Activated naive CD8-positive, alpha-beta T cell treated with anti-CD3 and anti-CD28 coated beads, Interleukin-2, amount 50 U/mL, for 16 hours (primary cell): Measurements from ENCODE around the gene SMIM32.

Experiments
- DNase-seq: peaks from one replicate; pipeline ENCODE4 v3.0.0-alpha.2; 2020; ENCODE audit warnings: low read depth, low spot score

Gene SMIM32

DNA sequence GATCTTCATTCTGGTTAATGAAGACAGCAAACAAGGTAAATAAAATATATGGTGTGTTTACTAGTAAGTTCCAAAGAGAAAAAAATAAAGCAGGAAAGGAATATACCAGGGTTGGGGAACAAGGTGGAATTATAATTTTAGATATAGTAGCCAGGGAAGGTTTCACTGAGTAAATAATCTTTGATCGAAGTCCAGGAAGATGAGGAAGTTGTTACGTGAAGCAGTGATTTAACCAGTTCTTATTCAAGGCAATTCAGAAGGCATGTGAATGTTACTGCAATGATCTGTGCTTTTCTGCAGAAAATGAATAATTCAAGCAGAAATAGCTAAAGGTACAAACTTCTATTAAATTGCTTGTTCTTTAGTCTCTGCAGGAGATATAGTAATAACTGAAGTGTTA is 6.2 kb downstream of the SMIM32 start:
- no peak for DNase-seq

DNA sequence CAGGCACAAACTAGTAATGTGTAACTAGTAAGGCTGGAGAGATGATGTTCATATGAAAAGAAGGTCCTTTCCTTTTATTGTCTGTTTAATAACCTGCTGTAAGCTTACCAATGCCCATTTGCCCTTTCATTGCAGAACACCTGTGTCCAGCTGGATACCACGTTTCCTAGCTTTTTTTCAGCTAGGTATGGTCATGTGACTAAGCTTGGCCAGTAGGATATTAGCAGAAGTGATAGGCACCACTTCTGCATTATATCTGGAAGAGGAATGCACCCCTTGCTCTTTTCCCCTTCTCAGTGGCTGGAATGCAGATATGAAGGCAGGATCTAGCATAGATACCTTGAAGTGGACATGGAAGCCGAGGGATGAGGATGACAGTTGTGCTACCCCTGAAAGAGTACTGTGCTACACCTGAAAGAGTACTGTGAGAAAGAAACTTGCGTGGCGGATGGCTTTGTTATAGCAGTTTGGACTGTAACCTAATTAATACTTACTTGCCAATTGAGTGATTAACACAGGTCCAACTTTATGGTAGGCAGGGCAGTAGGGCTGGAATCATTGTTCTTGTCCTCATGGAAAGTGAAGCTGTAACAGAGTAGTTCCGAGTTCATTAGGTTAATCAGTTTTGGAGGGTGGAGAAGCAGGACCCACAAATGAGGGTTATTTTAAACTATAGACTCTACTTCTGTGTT is 6.8 kb downstream of the SMIM32 start:
- no peak for DNase-seq

DNA sequence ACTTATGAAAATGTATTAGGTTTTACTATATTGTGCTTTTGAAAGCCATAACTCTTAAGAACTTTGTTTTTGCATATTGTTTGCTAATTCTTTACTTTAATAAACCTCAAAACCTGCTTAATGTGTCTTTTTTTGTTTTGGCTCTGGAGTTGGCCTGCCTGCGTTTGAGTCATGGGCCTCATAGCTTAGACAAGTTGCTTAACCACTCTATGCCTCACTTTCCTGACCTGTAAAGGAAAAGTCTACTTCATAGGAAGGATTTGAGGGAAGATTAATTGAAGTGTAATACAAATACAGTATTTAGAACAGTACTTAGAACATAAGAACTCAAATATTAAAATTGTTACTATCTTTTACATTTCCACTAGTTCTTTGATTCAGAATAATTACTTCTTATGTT is 10.3 kb downstream of the SMIM32 start:
- DNase-seq: no peak

DNA sequence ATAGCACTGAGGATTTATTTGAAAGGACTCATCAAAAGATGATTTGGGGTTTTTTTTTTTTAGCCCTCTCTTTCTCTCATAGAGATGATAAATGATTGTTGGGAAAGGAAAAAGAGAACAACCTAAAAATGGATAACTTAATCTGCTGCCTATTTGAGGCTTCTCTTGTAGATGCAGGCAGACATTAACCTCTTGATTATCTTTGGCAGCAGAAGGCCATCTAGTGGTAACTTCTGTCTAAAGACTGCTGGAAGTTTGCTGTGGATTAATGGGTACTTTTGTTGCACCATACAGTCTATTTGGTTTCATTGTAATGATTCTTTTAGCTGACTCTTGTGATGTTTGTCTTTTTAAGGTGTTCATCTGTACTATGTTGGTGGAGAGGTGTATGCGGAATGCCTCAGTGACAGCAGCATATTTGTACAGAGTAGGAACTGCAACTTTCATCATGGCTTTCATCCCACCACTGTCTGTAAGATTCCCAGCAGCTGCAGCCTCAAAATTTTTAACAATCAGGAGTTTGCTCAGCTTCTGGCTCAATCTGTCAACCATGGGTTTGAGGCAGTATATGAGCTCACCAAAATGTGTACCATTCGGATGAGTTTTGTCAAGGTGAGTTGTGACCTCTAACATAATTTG is 18.8 kb downstream of the SMIM32 start:
- no peak for DNase-seq

DNA sequence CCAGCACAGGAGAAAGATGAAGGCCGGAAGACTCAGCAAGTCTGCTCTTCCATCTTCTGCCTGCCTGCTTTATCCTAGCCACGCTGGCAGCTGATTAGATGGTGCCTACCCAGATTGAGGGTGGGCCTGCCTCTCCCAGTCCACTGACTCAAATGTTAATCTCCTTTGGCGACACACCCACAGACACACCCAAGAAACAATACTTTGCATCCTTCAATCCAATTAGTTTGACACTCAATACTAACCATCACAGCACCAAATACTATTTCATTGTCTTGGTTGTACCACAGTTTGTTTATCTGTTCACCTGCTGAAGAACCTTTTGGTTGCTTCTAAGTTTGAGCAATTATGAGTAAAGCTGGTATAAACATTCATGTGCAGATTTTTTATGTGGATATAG is 23.7 kb downstream of the SMIM32 start:
- DNase-seq: no peak

DNA sequence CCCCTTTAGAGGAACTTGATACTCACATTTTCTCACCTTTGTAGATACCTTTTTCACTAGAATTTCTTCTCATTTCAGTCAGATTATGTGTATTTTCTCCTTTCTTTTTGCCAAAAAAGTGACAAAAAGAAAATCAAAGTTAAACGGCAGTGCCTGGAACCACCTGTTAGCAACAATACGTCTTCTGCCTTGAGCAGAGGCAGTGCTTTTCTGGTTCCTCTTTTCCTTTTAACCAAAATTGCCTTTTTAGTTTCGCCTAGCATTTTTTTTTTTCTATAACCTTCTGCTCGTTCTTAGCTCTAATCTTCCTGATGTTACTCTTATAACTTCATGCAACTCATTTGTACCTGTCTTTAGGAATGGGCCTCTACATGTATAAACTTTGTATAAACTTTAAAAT is 26.1 kb downstream of the SMIM32 start:
- DNase-seq: no peak

DNA sequence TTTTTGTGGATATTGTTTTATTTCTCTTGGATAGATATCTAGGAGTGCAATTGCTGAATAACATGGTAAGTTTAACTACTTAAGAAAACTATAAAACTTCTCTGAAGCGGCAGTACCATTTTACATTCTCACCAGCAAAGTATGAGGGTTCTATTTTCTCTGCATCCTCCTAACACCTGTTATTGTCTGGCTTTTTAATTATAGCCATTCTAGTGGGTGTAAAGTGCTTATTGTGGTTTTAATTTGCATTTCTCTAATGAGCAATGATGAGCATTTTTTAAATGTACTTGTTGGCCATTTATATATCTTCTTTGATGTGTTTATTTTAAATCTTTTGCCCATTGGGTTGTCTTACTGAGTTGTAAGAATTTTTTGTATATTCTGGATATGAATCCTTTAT is 28.7 kb downstream of the SMIM32 start:
- no peak for DNase-seq

DNA sequence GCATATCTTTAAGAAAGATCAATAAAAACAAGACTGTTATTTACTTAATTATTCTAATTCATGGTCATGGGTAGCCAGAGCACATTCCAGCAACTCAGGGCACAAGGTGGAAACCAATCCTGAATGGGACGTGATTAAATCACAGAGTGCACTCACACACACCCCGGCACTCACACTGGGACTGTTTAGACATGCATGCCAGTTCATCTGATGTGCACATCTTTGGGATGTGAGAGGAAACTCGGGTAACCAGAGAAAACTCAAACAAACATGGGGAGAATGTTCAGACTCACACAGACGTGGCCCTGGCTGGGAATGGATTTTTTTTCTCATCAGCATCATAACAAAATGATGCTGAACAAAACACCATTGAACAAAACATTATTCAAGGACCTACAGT is 31.0 kb downstream of the SMIM32 start:
- no peak for DNase-seq

DNA sequence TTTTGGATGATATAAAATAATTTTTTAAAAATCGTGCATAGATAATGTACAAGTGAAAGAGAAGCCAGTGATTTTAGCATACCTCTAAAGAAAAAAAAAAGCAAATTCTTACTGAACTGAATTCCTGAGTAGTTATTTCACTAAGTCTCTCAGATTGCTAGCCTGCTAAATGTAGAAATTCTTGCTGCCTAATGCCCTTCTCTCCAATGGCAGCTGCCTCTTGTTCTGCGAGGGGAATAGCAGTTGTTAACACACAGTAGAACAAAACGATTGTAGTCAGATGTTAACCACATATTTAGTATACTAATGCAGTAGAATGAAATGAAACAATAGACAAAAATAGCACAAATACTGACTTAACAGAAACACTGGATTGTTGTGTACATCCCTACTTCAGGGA is 33.5 kb downstream of the SMIM32 start:
- no peak for DNase-seq

DNA sequence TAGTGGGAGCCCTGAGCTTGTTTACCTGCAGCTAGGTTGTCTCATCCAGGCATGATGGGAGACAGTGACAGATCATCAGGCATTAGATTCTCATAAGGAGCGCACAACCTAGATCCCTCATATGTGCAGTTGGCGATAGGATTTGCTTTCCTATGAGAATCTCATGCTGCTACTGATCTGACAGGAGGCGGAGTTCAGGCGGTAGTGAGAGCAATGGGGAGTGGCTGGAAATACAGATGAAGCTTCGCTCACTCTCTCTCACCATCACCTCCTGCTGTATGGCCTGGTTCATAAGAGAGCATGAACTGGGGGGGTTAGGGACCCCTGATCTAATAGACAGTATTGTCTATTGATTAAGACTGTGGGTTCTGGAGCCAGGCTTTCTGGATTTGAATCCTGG is 35.4 kb downstream of the SMIM32 start:
- no peak for DNase-seq

DNA sequence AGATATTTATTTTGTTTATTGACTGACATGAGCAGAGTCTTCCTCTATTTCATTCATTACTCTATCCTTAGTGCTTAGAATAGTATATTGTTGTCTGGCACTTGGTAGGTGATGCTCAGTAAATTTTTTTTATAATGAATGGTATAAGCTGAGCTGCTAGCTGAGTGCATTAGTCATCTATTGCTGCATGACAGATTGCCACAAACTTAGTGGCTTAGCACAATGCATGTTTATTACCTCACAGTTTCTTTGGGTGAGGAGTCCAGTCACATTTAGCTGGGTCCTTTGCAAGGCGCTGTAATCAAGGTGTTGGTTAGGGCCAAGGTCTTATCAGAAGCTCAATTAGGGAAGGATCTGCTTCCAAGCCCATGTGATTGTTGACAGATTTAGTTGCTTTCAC is 37.2 kb downstream of the SMIM32 start:
- no peak for DNase-seq

DNA sequence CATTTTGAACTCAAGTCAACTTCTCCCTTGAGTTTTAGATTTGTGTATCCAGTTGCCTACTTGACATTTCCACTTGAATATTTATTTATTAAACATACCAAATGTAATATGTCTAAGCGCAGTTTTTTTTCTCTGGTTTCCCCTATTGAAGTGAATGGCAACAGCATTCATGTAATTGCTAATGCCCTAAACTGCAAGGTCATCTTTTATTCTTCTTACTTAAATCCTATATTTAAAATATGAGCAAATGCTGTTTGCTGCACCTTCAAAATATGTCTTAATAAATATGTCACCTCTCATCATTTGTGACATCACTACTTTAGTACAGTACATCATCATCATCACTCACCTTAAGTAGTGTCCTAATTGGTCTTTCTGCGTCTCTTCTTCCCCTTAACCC is 37.9 kb downstream of the SMIM32 start:
- no peak for DNase-seq

DNA sequence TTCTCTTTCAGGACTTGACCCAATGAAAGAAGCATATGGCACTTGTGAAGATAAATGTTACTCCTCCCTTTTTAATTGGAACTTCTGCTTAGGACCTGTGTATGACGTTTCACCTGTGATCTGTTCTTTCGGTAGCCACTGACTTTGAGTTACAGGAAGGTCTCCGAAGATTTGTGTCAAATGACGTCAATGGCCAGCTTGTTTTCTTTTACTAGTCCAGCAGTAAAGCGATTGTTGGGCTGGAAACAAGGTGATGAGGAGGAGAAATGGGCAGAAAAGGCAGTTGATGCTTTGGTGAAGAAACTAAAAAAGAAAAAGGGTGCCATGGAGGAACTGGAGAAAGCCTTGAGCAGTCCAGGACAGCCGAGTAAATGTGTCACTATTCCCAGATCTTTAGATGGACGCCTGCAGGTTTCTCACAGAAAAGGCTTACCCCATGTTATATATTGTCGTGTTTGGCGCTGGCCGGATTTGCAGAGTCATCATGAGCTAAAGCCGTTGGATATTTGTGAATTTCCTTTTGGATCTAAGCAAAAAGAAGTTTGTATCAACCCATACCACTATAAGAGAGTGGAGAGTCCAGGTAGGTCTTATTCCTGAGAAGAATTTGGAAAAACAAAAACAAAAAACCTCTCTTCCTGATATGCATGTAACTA is 39.3 kb downstream of the SMIM32 start:
- DNase-seq: no peak

DNA sequence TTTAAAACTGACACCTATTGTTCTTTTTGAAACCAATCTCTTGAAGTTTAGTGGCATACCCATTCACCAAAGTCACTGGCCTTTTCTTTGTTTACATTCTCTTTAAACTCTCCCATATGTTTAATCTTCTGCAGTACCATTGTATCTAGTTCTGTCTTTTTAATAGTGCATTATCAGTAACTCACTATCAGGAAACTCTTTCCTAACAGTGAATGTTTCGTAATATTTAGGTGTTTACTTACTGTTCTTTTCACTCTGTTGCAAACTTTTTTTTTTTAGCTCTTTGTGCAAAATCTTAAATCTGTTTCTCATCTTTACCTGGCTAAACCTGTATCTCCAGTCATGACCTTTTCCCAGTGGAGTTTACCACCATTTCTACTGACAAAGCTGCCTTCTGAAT is 43.1 kb downstream of the SMIM32 start:
- no peak for DNase-seq

DNA sequence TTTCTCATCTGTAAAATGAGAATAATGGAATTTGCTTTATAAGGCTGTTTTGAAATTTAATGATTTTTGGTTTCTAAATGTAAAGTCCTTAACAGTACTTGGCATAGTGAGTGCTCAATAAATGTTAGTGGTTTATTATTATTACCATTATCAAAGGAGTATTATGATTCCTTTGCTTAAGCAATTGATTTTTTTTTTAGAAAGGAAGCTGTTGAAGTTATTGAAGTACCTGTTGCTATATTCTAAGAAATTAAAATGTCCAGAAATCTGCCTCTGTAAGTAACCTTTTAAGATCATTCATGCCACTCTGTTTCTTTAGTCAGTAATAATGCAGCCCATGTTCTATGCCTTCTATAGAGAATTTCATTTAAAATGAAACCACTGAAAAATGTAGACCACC is 45.3 kb downstream of the SMIM32 start:
- no peak for DNase-seq

DNA sequence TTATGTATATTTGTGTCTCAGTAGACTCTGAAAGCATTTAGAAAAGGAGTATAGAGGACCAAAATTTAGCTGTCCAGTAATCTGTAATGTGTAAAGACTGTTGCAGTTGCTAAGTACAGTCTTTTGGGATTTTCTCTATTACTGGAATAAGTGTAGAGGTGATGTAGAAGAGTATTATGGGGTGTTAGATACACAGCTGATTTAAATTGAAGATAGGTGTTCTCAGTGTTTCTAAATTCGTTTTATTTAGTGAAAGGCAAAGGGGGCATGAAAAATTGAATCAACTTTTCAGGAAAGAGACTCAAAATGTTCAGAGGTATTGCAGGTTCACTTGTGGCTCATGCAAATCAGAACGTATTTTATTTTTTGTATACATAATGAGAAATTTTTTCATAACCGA is 46.8 kb downstream of the SMIM32 start:
- no peak for DNase-seq

DNA sequence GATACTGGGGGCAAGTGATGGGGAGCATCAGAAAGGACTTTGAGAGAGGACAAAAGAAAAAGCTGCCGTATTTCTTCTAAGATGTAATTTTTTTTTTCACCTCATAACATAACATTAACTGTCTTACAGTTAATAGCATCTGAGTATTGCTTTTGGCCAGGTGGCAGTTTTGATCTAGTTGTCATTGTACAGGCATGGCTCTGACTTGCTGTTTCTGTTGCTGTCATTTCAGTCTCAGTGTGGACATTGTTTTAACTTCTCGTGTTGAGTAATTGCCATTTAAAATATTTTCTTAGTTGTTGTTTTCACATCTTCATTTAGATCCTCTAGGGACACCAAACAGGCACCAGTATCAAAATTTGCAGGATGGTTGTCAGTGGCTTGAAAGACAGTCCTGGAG is 47.9 kb downstream of the SMIM32 start:
- no peak for DNase-seq

DNA sequence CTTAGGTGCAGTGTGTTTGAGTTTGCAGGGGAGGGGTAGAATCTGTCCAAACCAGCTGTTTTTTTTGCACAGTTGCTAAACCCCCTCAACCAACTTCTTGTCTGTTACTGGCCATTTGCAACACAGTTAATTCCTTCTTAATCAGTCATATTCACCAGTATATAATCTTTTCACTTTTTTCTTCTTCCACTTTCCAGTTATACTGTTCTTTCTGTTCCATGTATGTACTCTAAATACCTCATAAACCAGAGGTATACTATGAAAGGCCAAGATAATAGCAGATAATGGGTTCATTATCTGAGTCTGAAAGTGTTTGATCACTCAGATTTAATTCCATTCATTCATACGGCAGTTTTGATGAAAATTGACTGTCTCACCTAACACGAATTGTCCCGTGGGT is 49.2 kb downstream of the SMIM32 start:
- DNase-seq: no peak

DNA sequence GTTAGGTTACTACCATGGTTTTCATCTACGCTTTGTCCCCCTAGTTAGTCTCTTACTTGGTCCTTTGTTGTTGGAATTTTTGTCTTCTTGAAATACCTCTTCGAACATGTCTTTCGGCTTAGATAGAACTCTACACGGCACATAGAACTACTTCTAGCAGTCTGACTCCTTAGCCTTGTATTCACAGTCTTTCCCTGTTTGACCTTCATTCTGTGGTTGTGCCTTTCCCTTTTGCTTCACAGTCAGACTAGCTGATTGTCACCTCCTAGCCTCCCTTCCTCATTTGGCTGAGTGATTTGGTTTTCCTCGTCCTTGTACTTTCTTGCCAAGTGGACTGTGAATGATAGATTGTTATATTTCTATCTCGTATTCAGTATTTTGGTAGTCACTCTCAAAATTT is 49.6 kb downstream of the SMIM32 start:
- no peak for DNase-seq

DNA sequence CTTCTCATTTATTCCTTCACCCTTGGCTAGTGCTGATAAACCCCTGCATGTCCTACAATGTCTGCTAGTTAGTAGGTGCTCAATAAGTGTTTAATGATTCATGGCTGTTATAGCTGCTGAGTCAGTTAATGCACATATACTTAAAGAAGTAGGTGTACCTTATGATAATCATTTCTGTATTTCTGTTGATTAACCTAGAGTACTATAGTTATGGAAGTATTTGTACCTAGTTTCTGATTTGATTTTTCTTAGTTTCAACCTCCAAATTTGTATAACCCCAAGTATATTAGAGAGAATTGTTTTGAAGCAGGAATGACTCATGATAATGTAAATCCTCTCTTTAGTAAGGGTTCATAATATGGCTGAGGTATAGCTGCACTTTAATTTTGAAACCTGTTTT is 51.4 kb downstream of the SMIM32 start:
- no peak for DNase-seq
